CMK (cell line): ENCODE data around the gene IDH3G.

Experiments
- DNase-seq: peaks from one replicate; pipeline ENCODE4 v3.0.0-alpha.2; 2010; ENCODE audit warnings: low read depth

IDH3G gene

DNA sequence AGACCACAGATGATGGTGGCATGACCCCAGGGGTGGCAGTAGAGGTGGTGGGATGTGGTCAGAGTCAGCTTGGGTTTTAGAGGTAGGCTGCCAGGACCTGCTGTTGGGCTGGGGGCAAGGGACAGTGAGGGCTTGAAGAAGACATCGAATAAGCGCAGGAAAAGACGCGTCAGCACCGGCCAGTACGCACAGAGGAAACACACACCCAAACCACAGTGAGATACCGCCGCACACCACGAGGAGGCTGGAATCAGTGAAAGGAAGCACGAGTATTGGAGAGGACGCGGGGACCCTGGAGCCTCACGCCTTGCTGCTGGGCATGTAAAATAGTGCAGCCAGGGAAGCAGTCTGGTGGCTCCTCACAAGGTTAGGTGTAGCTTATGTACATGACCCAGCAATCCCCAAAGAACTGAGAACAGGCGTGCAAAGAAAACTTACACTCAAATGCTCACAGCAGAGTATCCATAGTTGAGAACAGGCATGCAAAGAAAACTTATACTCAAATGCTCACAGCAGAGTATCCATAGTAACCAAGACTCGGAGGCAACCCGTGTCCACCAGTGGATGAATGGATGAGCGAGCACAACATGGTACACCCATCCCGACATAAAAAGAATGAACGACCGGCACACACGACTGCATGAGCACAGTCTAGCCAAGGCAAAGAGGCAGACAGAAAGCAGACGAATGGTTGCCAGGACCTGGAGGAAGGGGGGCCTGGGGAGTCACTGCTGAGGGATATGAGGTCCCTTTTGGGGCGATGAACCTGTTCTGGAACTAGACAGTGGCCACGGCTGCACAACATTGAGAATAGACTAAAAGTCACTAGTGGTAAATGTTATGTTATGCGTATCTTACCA, 22.9 kb upstream of the IDH3G start:
- no peak for DNase-seq

- no peak for DNase-seq
These were observed 20.6 kb upstream of the IDH3G start for GRCh38 chrX:153814591-153815315.

GRCh38 chrX:153813161-153813560, 19.0 kb upstream of the IDH3G start:
- no peak for DNase-seq

- DNase-seq, result no peak
These were observed 18.0 kb upstream of the IDH3G start for GRCh38 chrX:153812220-153812619.

DNA sequence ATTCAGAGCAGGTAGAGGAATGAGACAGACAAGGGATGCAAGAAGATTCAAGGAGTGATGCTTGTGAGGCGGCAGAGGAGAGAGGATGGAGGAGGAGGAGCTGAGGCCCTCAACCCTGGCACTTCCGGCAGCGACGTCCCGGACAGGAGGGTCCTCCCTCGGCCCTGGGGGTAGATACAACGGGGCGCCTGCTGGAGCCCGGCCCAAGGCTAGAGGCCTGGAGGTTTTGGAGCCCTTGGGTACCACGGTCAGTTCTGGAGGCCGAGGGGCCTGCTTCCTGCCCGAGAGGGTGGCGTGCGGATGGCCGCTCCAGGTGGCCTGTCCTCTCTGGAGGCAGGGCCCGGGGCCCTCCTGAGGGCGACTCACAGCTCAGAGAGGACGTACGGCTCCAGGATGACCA, 13.8 kb upstream of the IDH3G start:
- no peak for DNase-seq

DNA sequence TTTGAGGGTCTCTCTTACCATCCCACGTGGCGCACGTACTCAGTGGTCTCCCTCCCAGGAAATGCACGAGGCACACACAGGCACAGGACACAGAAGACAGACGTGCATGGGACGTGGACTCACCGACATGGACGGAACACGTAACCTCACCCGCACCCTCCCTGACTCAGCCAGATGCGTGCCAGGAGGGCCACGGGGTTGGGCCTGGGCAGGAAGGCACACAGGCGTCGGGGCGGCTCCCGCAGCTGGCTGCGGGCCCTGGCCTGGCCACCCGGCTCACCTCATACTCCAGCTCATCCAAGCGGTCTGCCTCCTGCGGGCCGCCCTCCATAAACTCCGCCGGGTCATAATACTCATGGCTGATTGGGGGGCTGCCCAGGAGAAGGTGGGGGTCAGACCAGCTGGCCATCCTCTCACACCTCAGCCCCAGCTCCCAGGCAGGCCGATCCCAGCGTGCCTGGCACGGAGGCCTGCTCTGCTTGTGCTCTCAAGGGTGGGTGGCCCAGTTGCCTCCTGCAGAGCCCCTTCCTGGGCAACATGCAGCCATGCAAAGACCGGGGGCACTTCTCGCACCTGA, 12.9 kb upstream of the IDH3G start:
- no peak for DNase-seq

- DNase-seq, result no peak
These were observed 11.3 kb upstream of the IDH3G start for GRCh38 chrX:153805436-153805835.

- DNase-seq, result no peak
These were observed 10.4 kb upstream of the IDH3G start for GRCh38 chrX:153804621-153805020.

GRCh38 chrX:153804100-153804595, 10.0 kb upstream of the IDH3G start:
- DNase-seq, result no peak

GRCh38 chrX:153803211-153804099, 9.3 kb upstream of the IDH3G start:
- no peak for DNase-seq

GRCh38 chrX:153802513-153803045, 8.4 kb upstream of the IDH3G start:
- no peak for DNase-seq

DNA sequence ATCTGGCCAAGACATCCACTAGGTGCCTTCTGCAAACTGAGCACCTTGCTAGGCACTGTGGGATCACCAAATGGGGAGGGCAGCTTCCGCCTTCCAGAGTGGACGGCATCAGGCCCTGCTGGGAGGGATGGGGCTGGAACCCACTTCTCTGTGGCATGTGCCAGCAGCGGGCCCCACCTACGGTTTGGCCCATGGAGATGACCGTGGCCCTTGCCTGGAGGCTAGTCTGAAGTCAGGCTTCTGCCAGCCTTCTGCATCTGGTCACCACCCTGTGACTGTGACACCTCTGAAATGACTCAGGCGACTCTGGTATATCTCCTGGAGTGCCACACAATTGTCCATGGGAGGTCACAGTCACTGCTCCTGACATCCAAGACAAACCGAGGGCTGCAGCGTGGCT, 7.5 kb upstream of the IDH3G start:
- no peak for DNase-seq

DNA sequence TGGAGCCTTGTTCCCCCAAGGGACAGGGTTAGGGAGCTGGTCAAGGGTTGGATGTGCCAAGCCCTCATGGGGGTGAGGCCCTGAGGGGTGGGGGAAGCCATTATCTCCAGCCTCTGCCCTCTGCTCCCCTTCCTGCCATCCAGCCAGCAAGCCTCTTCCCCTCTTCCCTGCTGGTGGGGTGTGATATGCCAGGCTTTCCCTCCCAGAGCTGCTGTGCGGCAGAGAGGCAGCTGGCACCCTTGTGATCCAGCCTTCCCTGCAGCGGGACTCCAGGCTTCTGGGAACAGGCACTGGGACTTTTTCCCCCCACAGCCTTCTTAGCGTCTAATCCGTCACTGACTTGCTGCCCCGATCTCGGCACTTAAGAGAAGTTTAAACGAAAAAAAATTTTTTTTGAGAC, 6.6 kb upstream of the IDH3G start:
- DNase-seq, result no peak

- no peak for DNase-seq
These were observed 6.1 kb upstream of the IDH3G start for GRCh38 chrX:153800177-153800722.

GRCh38 chrX:153799326-153799725, 5.2 kb upstream of the IDH3G start:
- DNase-seq, result no peak

DNA sequence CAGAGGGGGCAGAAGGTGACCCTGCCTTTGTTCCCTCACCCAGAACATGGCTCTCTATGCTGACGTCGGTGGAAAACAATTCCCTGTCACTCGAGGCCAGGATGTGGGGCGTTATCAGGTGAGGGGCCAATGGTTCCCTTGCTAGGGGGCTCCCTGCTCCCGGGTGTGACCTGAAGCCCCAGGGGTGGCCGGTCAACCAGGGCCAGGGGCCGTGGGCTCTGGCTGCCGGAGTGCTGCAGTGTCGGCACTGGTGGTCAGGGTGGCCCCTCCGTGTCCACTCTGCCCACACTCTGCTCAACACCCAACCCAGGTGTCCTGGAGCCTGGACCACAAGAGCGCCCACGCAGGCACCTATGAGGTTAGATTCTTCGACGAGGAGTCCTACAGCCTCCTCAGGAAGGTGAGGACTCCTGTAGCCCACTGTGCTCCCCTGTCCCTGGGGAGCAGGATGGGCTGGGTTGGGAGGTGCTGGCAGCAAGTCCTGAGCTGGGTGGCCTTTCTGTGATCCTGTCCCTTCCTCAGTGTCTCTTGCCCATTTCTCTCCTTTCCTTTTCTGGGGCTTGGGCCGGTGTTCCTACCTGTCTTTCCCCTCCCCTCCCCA, 3.3 kb upstream of the IDH3G start:
- DNase-seq, result no peak

DNA sequence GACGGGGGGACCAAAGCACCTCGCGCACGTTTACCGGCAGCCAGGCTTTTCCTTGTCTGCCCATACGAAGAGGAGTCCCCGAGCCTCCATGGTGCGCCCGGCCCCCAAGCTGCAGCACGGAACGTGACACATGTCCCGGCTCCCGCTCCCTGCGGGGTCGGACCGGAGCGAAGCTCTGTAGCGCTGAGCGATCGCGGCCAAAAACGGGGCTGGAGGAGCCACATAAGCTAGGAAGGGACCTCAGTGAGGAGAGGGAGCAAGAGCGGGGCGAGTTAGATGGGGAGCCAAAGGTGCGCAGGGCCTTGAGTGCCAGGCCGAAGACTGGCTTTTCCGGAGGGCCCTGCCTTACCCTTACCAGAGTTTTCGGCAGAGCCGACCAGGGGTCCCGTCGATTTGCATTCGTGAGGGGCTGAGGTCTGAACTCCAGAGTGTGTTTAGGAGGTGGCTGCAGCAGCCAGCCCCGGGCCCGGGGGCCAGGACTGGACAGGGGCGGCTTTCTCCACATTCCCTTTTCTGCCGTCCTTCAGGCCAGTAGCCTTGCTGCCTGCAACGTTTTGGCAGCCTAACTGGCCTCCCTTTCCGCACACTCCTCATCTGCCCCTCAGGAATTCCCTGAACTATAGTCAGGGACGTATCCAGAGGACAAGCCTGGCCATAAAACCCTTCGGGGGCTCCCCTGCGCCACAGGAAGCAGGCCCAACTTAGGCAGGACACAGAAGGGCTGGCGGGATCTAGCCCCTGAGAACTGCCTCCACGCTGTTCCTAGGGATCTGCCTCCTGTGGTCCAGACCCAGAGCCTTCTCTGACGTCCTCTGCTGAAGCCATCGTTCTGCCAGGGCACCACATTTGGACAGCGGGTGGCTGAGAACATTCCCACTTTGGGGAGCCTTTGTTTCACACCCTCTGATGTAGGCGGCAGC, 982 bp upstream of the IDH3G start:
- DNase-seq, result no peak

GRCh38 chrX:153793291-153793690, 884 bp downstream of the IDH3G start:
- DNase-seq, result no peak

DNA sequence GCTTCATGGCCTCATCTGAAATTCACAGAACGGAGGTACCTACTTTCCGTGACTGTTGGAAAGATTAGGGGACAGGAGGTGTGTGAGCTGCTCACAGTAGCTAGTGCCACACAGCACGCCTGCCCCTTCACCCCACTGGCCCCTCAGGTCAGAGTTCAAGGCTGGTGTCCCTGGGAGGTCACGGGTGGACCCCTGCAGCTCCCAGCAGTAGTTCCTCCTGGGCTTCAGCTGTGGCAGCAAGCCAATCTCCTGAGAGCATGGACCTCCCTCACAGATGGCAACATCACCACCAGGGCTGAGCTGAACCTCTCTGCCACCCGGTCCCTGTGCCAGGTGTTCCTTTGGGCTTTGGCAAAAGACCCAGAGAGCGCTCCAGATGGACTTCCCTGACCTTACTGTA, 1.8 kb downstream of the IDH3G start:
- DNase-seq, result no peak
